MM.1S (cell line): ENCODE results near the gene PYGO2.
A peak's percentile ranks its signal among the peaks of the same experiment; 100 is the strongest.
"Not testable (repeated sequence)": the region's sequence is repeated elsewhere in the genome, so short reads cannot be mapped to it uniquely, and the experiment has no call there.

Experiments used
- DNase-seq: peaks from one replicate; pipeline ENCODE4 v3.0.0-alpha.2; 2015
- H2AFZ ChIP-seq: fragments of 300-600 bp; sonication (generic); 2 replicates; pipeline ENCODE4 v1.6.0; 2016; ENCODE audit warnings: antibody characterized with exemption, low read length
- H3F3A ChIP-seq: fragments of 300-600 bp; sonication (generic); 2 replicates; pipeline ENCODE4 v1.6.1; 2016; ENCODE audit warnings: mild to moderate bottlenecking, antibody characterized with exemption, low read length, moderate library complexity, mixed read lengths; ENCODE audit not compliant: insufficient read depth
- H3K27ac ChIP-seq: fragments of 300-600 bp; sonication (generic); 2 replicates; pipeline ENCODE4 v1.5.1; 2016; ENCODE audit warnings: mild to moderate bottlenecking, low read length
- H3K27me3 ChIP-seq: fragments of 300-600 bp; sonication (generic); replicated peaks from 2 replicates; pipeline ENCODE4 v1.6.0; 2016; ENCODE audit warnings: low read length; ENCODE audit not compliant: insufficient read depth
- H3K36me3 ChIP-seq: fragments of 300-600 bp; sonication (generic); replicated peaks from 2 replicates; pipeline ENCODE4 v1.6.1; 2016; ENCODE audit warnings: mild to moderate bottlenecking, low read length, mixed read lengths; ENCODE audit not compliant: insufficient read depth
- H3K4me1 ChIP-seq: fragments of 300-600 bp; sonication (generic); 2 replicates; pipeline ENCODE4 v1.6.1; 2016; ENCODE audit warnings: low read length, mixed read lengths
- H3K4me2 ChIP-seq: fragments of 300-600 bp; sonication (generic); 2 replicates; pipeline ENCODE4 v1.6.0; 2016; ENCODE audit warnings: low read depth, low read length
- H3K4me3 ChIP-seq: fragments of 300-600 bp; sonication (generic); 2 replicates; pipeline ENCODE4 v1.5.1; 2016; ENCODE audit warnings: low read length, mixed read lengths
- H3K79me2 ChIP-seq: fragments of 300-600 bp; sonication (generic); 2 replicates; pipeline ENCODE4 v1.6.1; 2016; ENCODE audit warnings: mixed run types, low read length, mixed read lengths
- H3K9ac ChIP-seq: fragments of 300-600 bp; sonication (generic); 2 replicates; pipeline ENCODE4 v1.6.1; 2016; ENCODE audit warnings: low read length, mixed read lengths
- H3K9me2 ChIP-seq: fragments of 300-600 bp; sonication (generic); replicated peaks from 2 replicates; pipeline ENCODE4 v1.6.1; 2016; ENCODE audit warnings: mild to moderate bottlenecking, low read length, mixed read lengths; ENCODE audit not compliant: insufficient read depth
- H3K9me3 ChIP-seq: fragments of 300-600 bp; sonication (generic); replicated peaks from 2 replicates; pipeline ENCODE4 v1.6.1; 2016; ENCODE audit warnings: mild to moderate bottlenecking, low read length, mixed read lengths; ENCODE audit not compliant: insufficient read depth
- H4K20me1 ChIP-seq: fragments of 300-600 bp; sonication (generic); 2 replicates; pipeline ENCODE4 v1.6.1; 2016; ENCODE audit warnings: mild to moderate bottlenecking, low read length, moderate library complexity, mixed read lengths; ENCODE audit not compliant: insufficient read depth
- CTCF ChIP-seq: fragments of 300-600 bp; sonication (generic); IDR thresholded peaks from 2 replicates; pipeline ENCODE4 v1.5.1; 2016; ENCODE audit warnings: antibody characterized with exemption, low read length, mixed read lengths
- EZH2 ChIP-seq: fragments of 300-600 bp; sonication (generic); optimal IDR thresholded peaks from 2 replicates; pipeline ENCODE3; 2017; ENCODE audit warnings: low read depth, mild to moderate bottlenecking, antibody characterized with exemption, low read length, mixed read lengths
- EZH2phosphoT487 ChIP-seq: fragments of 300-600 bp; sonication (generic); IDR thresholded peaks from 2 replicates; pipeline ENCODE4 v1.6.1; 2018; ENCODE audit warnings: antibody characterized with exemption, low read length

The PYGO2 gene

GRCh38 chr1:154995301-154995983 lies 33.9 kb upstream of the PYGO2 start:
- not testable (repeated sequence) for H4K20me1 ChIP-seq, H3K4me3 ChIP-seq, H3K4me1 ChIP-seq, H3K4me2 ChIP-seq, H3K9me3 ChIP-seq, H2AFZ ChIP-seq, H3K79me2 ChIP-seq, H3K27ac ChIP-seq, H3K27me3 ChIP-seq, H3K9me2 ChIP-seq, H3K9ac ChIP-seq, H3K36me3 ChIP-seq
- H3F3A ChIP-seq, result peaks cover 48% of the 10 kb centered on the region
- DNase-seq, result peak; percentile 58
- peak; percentile 40 for TF ChIP-seq CTCF

GRCh38 chr1:154994591-154994990 lies 33.0 kb upstream of the PYGO2 start:
- no peaks in the 10 kb centered on the region for H3K9me3 ChIP-seq
- no peak for DNase-seq
- no peak overlapping the region for H2AFZ ChIP-seq
- no peak overlapping the region for H3K9ac ChIP-seq
- H3K4me3 ChIP-seq, result no peak overlapping the region
- peaks cover 5% of the 10 kb centered on the region; the same call in 1 of the 2 replicates for H3K36me3 ChIP-seq
- TF ChIP-seq EZH2phosphoT487, result no peak
- no peak for TF ChIP-seq EZH2
- no peak for TF ChIP-seq CTCF
- H3K27me3 ChIP-seq, result no peaks in the 10 kb centered on the region
- H3K4me2 ChIP-seq, result no peak overlapping the region
- peaks cover 9% of the 10 kb centered on the region; the same call in 1 of the 2 replicates for H3K4me1 ChIP-seq
- peaks cover 43% of the 10 kb centered on the region for H3F3A ChIP-seq
- H3K9me2 ChIP-seq, result no peaks in the 10 kb centered on the region
- no peaks in the 10 kb centered on the region for H4K20me1 ChIP-seq
- peak overlapping the region; percentile 8; the same call in 1 of the 2 replicates for H3K27ac ChIP-seq
- peaks cover 8% of the 10 kb centered on the region; the same call in 1 of the 2 replicates for H3K79me2 ChIP-seq

- peaks cover 11% of the 10 kb centered on the region for H3K79me2 ChIP-seq
- H3K27me3 ChIP-seq, result no peaks in the 10 kb centered on the region
- H3K4me2 ChIP-seq, result no peak overlapping the region
- peak overlapping the region; percentile 8; the same call in 1 of the 2 replicates for H3K27ac ChIP-seq
- H4K20me1 ChIP-seq, result no peaks in the 10 kb centered on the region
- H3K4me1 ChIP-seq, result peaks cover 9% of the 10 kb centered on the region; the same call in 1 of the 2 replicates
- peaks cover 40% of the 10 kb centered on the region for H3F3A ChIP-seq
- TF ChIP-seq CTCF (no peak), EZH2 (no peak), EZH2phosphoT487 (no peak)
- H3K9ac ChIP-seq, result no peak overlapping the region
- no peak for DNase-seq
- no peak overlapping the region for H3K4me3 ChIP-seq
- H3K9me2 ChIP-seq, result no peaks in the 10 kb centered on the region
- peaks cover 5% of the 10 kb centered on the region; the same call in 1 of the 2 replicates for H3K36me3 ChIP-seq
- H2AFZ ChIP-seq, result no peak overlapping the region
- H3K9me3 ChIP-seq, result no peaks in the 10 kb centered on the region
Observed at GRCh38 chr1:154994269-154994587, 32.6 kb upstream of the PYGO2 start.
